PC-3 (cell line): ENCODE results near the gene FAM163B.

Experiments
- CTCF ChIP-seq: fragments of 300-600 bp; sonication (generic); conservative IDR thresholded peaks from 2 replicates; pipeline ENCODE4 v1.5.1; 2017; ENCODE audit warnings: antibody characterized with exemption, low read depth, mild to moderate bottlenecking, low read length
- EZH2 ChIP-seq: fragments of 300-600 bp; sonication (generic); IDR thresholded peaks from one replicate; pipeline ENCODE4 v1.6.1; 2017; ENCODE audit warnings: antibody characterized with exemption, mild to moderate bottlenecking, low read length; ENCODE audit not compliant: unreplicated experiment
- EZH2phosphoT487 ChIP-seq: fragments of 300-600 bp; sonication (generic); IDR thresholded peaks from 2 replicates; pipeline ENCODE4 v1.6.1; 2018; ENCODE audit warnings: mild to moderate bottlenecking, antibody characterized with exemption, low read length, borderline replicate concordance

GRCh38 chr9:133603135-133603927, 5.9 kb downstream of the FAM163B start:
- TF ChIP-seq CTCF (no peak), EZH2phosphoT487 (no peak), EZH2 (no peak)
